Liver (tissue), 3 donors: ENCODE measurements around the gene RAD51B.

Source experiments
- CTCF ChIP-seq: fragments of 150-350 bp; IDR thresholded peaks from 2 replicates; pipeline ENCODE4 v1.5.1; 2017; ENCODE audit warnings: improper control_type of control experiment, low read depth, low read length; ENCODE audit not compliant: missing input control
- EGR1 ChIP-seq, 2 donors: IDR thresholded peaks; 2 replicates each; pipeline ENCODE4 v1.6.1; 2016 to 2018; ENCODE audit warnings: antibody characterized with exemption in 2 of 2, low read depth in 2 of 2
- FOXA1 ChIP-seq: IDR thresholded peaks from 2 replicates; pipeline ENCODE4 v1.6.1; 2016; ENCODE audit warnings: antibody characterized with exemption
- HNF4A ChIP-seq, 2 donors: conservative IDR thresholded peaks; 2 replicates each; pipeline ENCODE4 v1.6.1; 2016; ENCODE audit warnings: antibody characterized with exemption in 2 of 2, mild to moderate bottlenecking in 2 of 2
- RAD21 ChIP-seq, 2 donors: IDR thresholded peaks; 2 replicates each; pipeline ENCODE4 v1.6.1; 2016; ENCODE audit warnings: antibody characterized with exemption in 2 of 2, mild to moderate bottlenecking in 2 of 2
- SP1 ChIP-seq: IDR thresholded peaks from 2 replicates; pipeline ENCODE4 v1.6.1; 2018; ENCODE audit warnings: antibody characterized with exemption, mild to moderate bottlenecking
- YY1 ChIP-seq: IDR thresholded peaks from 2 replicates; pipeline ENCODE4 v1.6.1; 2016; ENCODE audit warnings: antibody characterized with exemption, mild to moderate bottlenecking
- ZBTB33 ChIP-seq: IDR thresholded peaks from 2 replicates; pipeline ENCODE4 v1.6.1; 2016; ENCODE audit warnings: antibody characterized with exemption
- donor health status: healthy.
- donor health status: healthy.

- TF ChIP-seq SP1 (no peak), ZBTB33 (no peak), CTCF (no peak), EGR1 (IDR thresholded peaks at IDR 0.05; ENCODE audit: low read depth in 2 of 2) (no peak), RAD21 (IDR thresholded peaks at IDR 0.05) (no peak), HNF4A (conservative IDR thresholded peaks at IDR 0.05) (no peak), FOXA1 (no peak), YY1 (no peak)
Observed at GRCh38 chr14:68482772-68483395, 663.3 kb downstream of the RAD51B start.
